Kidney epithelial cell (primary cell): ENCODE results near the gene EMC8. TPM values are rescaled to one million over a fixed set of nuclear protein-coding genes. Genes with fewer than 3 reads are reported as not detected.

Experiments used
- DNase-seq: peaks from one replicate; pipeline ENCODE4 v3.0.0-alpha.2; 2010; ENCODE audit warnings: low read depth
- H3K27me3 ChIP-seq: 2 replicates; pipeline ENCODE4 v1.6.0; 2011; ENCODE audit warnings: low read length; ENCODE audit not compliant: control insufficient read depth, insufficient read depth
- H3K36me3 ChIP-seq: 2 replicates; pipeline ENCODE4 v1.5.1; 2011; ENCODE audit warnings: low read length; ENCODE audit not compliant: control insufficient read depth, insufficient read depth
- H3K4me3 ChIP-seq: 2 replicates; pipeline ENCODE4 v1.5.1; 2011; ENCODE audit warnings: low read depth, mild to moderate bottlenecking, control low read depth, low read length
- CTCF ChIP-seq: IDR thresholded peaks from 2 replicates; pipeline ENCODE4 v1.5.1; 2011; ENCODE audit warnings: mild to moderate bottlenecking, moderate library complexity, low read length, control low read depth, inconsistent platforms; ENCODE audit not compliant: insufficient read depth, poor library complexity, severe bottlenecking
- total RNA-seq: library from RNA; depleted of rRNA; stranded (reverse); fragments of >200 nt; gene quantifications from 2 replicates; pipeline ENCODE4 v1.2.3, GENCODE V29; 2015

Gene EMC8
- total RNA-seq, 1 donor from 2014 or later = 60.7 TPM

DNA sequence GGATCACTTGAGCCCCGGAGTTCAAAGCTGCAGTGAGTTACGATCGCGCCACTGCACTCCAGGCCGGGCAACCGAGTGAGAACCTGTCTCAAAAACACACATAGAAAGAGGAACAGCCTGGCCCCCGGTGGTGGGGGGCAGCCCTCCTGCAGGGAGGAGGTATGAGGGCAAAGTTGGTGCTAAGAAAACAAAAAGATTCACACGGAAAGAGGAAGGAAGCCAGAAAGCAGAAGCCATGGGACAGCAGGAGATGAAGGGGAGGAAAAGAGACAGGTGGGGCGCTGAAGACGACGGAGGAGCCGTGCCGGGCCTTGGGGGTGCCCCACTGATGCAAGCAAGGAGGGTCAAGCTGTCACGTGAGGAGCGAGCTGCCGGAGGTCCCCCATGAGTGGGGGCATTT is 40.2 kb downstream of the EMC8 start:
- Histone ChIP-seq H3K27me3 (peaks cover 16% of the 10 kb centered on the region), H3K36me3 (no peaks in the 10 kb centered on the region), H3K4me3 (no peak overlapping the region)
- DNase-seq = no peak
- TF ChIP-seq CTCF = no peak

- H3K36me3 ChIP-seq = no peaks in the 10 kb centered on the region
- DNase-seq = peak; percentile 16
- no peak overlapping the region for H3K4me3 ChIP-seq
- no peak for TF ChIP-seq CTCF
- peaks cover 23% of the 10 kb centered on the region for H3K27me3 ChIP-seq
Measured at GRCh38 chr16:85757341-85757822, 42.0 kb downstream of the EMC8 start.

DNA sequence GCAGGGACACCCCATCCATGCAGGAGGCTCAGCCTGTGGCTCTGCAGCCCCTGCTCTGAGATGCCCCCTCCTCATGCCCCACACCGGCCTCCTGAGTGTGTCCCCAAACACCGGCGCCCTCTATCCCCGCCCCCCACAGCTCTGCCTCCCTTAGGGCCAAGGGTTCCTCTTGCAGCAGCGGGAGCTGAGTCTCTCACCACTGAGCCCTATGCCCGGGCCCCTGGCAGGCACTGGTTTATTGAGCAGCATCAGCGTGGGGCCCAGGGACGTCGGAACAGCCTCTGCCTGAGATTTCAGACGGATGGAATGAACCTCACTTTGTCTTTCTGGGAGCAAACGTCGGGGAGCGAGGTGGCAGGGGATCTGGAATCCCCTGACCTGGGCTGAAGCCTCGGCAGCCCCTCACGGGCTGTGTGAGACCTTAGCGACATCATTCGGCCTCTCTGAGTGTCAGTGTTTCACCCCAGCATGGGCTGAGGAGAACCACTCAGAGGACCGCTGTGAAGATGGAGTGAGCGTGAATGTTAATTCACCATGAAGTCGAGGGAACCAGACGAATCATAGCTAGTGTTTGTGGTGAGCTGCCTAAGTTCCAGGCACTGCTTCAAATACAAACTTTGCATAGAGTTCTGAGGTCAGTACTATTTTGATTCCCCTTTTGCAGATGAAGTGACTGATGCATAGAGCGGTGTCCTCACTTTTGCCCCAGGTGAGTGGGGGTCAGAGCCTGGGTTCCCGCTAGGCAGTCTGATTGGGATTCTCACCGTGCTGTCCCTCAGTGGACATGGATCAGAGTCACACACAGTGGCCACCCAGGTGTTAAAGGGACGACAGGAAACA is 43.2 kb downstream of the EMC8 start:
- no peak for TF ChIP-seq CTCF
- no peaks in the 10 kb centered on the region for H3K36me3 ChIP-seq
- no peak overlapping the region for H3K4me3 ChIP-seq
- H3K27me3 ChIP-seq = peaks cover 33% of the 10 kb centered on the region
- DNase-seq = no peak

- H3K4me3 ChIP-seq = no peak overlapping the region
- H3K36me3 ChIP-seq = no peaks in the 10 kb centered on the region
- peaks cover 31% of the 10 kb centered on the region for H3K27me3 ChIP-seq
- DNase-seq = no peak
- TF ChIP-seq CTCF = no peak
Measured at GRCh38 chr16:85754413-85754812, 44.9 kb downstream of the EMC8 start.

DNA sequence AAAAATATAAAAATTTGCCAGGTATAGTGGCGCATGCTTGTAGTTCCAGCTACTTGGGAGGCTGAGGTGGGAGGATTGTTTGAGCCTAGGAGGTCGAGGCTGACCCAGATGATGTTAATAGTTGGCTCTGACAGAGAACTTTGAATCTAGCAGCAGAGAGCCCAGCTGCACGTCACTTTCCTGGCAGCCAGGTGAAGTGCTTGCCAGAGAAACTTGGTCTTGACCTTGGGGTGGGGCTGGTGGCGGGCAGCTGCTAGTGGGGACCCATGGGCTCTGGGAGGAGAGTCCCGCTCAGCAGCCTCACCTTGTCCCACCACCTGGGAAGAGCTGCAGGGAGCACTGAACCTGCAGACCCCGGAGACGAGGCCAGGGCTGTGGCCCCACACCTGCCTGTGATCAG is 45.4 kb downstream of the EMC8 start:
- Histone ChIP-seq H3K27me3 (peaks cover 27% of the 10 kb centered on the region), H3K36me3 (no peaks in the 10 kb centered on the region), H3K4me3 (no peak overlapping the region)
- DNase-seq = no peak
- TF ChIP-seq CTCF = no peak

- DNase-seq = no peak
- no peak overlapping the region for H3K4me3 ChIP-seq
- H3K36me3 ChIP-seq = no peaks in the 10 kb centered on the region
- H3K27me3 ChIP-seq = peaks cover 25% of the 10 kb centered on the region
- no peak for TF ChIP-seq CTCF
Measured at GRCh38 chr16:85753559-85753958, 45.8 kb downstream of the EMC8 start.
